ENCODE measurements around the gene HSFX1. TPM values are rescaled to one million over a fixed set of nuclear protein-coding genes. Genes with fewer than 3 reads are reported as not detected.
"Not testable (repeated sequence)": the region's sequence is repeated elsewhere in the genome, so short reads cannot be mapped to it uniquely, and the experiment has no call there.

The HSFX1 gene, protein sequence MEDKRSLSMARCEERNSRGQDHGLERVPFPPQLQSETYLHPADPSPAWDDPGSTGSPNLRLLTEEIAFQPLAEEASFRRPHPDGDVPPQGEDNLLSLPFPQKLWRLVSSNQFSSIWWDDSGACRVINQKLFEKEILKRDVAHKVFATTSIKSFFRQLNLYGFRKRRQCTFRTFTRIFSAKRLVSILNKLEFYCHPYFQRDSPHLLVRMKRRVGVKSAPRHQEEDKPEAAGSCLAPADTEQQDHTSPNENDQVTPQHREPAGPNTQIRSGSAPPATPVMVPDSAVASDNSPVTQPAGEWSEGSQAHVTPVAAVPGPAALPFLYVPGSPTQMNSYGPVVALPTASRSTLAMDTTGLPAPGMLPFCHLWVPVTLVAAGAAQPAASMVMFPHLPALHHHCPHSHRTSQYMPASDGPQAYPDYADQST
- 0.47 and 2.0 TPM in 2 replicates for polyA plus RNA-seq (2014; cell fraction: cytosol; rRNA removed)
- 1.1 and 1.6 TPM in 2 replicates for polyA plus RNA-seq (2014; cell fraction: nucleus; rRNA removed)

DNA sequence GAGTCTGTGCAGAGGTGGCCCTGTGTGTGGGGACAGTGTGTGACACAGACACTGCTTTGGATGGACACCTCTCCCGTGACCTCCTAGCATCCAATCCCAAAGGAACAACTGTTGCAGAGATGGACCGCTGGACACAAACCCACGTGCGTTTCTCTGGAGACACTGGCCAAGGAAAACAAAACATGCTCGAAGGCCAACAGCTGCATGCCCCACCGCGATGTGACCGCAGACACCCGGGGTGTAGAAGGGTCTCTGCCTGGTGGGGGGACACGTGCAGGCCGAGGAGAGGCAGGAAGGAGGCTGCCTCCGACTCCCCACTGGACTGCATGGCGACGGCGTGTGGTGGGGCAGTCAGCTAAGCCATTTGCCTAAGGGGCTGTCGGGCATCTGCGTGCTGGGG lies at the start of gene HSFX1:
Gene HSFX1 (plus strand): TSS at position 301 of the 400 bp plus-strand sequence. CDS start 614 bp downstream, outside the sequence.
- DNase-seq (ENCODE audit: low spot score) = not testable (repeated sequence)

DNA sequence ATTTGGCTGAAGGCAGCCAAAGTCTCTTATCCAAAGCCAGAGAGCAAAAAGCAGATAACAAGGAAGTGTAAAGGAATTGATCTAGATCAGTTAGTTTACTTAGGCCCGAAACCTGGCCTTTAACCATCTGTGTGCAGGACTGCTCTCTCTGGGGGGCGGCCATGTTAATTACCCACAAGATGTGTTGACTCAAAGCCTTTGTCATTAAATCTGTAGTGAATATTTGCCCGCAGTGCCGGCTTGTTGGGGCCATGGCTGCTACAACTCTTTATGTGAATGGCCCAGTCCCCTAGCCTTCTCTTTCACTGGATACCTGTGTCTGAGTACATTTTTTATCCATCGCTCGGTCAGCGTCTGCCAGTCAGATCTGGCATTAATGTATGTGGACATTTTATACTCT lies 46.6 kb upstream of the HSFX1 start:
- not testable (repeated sequence) for DNase-seq (ENCODE audit: low spot score)

DNA sequence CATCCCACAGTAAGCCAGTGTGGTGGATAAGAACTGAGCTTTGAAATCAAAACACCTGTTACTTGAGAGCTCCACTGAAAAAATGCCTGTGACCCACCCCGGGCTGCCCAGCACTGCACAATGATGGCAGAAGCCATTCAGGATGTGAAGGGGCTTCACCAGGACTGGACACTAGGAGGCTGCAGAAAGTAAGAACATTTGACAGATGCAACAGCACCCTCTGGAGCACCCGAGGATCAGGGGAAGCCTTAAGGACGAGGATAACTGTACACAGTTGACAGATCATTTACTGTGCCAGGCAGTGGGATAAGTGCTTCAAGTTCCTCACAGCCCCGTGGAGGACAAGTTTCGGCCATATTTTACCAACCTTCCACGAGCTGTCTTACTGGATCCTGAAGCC lies 31.6 kb upstream of the HSFX1 start:
- not testable (repeated sequence) for DNase-seq (ENCODE audit: low spot score)

DNA sequence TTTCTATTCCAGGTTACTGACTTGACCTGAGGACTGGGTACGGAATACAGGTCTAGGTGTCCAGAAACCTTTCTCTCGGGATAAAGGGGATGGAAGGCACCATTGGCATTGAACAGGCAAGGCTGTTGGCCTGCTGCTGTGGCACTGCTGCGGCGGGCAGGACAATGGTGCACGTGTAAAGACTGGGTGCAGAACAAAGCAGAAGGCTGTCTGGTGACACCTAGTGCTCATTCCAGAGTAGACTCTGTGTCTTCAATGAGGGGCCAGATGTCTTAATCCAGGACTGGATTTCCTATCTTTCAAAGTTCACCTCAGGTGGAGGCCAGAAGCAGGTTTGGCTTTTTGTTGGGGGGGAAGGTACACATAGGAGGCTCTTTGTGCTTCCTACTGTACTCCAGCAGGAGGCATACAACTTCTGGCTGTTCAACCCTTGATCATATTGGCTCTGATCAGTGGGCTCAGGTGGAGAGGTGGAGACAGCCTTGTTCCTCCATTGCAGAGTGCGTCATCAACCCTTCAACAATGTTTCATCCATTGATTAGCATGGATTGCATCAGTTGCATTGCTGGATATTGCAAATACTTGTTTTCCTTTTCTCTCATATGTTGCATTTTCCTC lies 27.4 kb upstream of the HSFX1 start:
- not testable (repeated sequence) for DNase-seq (ENCODE audit: low spot score)

DNA sequence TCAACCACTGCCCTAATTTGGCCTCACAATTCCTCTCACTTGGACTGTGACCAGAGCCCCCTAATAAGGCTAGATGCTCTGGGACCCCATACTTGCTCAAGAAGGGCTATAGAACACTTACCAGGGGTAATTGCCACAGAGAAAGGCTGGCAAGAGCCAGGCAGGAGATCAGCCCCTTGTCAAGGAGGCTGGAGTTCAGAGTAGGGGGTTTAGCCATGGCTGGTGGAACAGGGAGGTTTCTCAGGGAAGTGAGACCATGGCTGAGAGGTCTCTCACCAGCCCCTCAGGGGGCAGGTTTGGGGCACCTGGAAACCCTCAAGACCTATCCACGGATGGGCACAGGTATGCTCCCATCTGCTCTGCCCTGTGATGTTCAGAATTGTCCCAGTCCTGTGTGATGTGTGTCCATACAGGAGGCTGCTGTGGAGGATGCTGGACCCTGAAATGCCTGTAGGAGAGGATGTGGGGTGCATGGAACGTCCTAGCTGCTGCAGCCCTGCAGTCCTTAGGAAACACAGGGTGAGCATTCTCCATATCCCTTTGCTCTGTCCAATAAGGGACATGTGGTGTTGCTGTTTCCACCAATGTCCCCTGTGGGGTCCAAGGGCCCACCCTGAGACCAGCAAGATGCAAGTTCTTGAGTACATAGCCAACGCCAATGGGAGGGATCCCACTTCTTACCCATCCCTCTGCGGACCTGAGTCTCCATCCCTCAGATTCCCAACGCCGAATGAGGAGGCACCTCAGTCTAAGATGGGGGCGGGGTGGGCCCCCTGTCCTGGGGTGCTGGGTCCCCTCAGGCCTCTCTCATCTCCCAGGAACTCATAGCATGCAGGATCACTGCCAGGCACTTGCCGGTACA lies 16.4 kb upstream of the HSFX1 start:
- DNase-seq (ENCODE audit: low spot score) = no peak

DNA sequence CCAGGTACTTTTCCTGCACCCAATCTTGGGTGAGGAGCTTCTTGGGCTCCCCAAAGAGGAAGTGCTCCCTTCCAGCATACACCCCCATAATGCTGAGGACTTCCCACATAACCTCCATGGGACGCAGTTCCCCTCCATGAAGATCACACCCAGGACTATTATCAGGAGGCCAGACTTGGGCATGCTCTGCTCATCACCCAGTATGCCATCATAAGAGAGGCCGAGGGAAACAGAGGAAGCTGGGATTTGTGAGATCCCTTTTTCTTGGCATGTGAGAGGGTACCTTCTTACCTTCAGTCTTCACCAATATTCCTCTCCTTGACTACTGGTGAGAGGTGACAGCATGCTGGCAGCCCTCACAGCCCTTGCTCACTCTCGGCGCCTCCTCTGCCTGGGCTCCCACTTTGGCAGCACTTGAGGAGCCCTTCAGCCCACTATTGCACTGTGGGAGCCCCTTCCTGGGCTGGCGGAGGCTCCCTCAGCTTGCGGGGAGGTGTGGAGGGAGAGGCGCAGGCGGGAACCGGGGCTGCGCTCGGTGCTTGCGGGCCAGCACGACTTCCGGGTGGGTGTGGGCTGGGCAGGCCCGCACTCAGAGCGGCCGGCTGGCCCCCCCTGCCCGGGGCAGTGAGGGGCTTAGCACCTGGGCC lies 15.7 kb upstream of the HSFX1 start:
- DNase-seq (ENCODE audit: low spot score) = no peak

DNA sequence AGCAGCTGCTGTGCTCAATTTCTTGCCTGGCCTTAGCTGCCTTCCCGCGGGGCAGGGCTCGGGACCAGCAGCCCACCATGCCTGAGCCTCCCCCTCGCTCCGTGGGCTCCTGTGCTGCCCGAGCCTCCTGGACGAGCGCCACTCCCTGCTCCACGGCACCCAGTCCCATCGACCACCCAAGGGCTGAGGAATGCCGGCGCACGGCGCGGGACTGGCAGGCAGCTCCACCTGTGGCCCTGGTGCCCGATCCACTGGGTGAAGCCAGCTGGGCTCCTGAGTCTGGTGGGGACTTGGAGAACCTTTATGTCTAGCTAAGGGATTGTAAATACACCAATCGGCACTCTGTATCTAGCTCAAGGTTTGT lies 15.2 kb upstream of the HSFX1 start:
- not testable (repeated sequence) for DNase-seq (ENCODE audit: low spot score)

DNA sequence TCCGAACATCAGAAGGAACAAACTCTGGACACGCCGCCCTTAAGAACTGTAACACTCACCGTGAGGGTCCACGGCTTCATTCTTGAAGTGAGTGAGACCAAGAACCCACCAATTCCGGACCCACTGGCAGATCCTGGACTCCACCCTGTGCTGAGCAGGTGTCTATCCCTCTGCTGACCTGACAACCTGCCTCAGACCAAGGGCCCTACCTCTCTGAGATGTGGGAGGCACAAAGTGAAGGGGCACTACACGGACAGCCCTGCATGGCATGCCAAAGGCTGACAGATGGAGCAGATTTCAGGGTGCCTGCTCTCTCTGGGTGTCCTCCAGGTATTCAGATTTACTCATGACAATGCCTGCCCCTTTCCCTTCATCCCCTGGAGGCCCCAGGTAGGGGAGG lies 14.0 kb upstream of the HSFX1 start:
- no peak for DNase-seq (ENCODE audit: low spot score)

DNA sequence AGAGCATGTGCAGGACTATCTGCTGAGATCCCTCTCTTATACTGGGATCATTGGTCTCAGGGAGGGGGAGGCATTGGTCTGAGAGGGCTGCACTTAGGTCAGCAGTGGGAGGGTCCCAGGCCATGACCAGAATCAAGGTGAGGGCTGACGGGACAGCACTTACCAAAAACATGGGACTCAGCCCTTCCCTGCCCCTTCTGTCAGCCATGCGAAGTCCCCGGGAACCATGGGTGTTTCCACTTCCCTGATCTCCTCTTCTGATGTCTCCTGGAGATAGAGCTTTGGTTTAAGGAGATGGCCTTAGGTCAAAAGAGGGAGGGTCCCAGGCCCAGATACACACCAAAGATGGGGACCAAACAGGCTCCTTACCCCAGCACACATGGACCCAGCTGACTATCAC lies 12.9 kb upstream of the HSFX1 start:
- DNase-seq (ENCODE audit: low spot score) = no peak

DNA sequence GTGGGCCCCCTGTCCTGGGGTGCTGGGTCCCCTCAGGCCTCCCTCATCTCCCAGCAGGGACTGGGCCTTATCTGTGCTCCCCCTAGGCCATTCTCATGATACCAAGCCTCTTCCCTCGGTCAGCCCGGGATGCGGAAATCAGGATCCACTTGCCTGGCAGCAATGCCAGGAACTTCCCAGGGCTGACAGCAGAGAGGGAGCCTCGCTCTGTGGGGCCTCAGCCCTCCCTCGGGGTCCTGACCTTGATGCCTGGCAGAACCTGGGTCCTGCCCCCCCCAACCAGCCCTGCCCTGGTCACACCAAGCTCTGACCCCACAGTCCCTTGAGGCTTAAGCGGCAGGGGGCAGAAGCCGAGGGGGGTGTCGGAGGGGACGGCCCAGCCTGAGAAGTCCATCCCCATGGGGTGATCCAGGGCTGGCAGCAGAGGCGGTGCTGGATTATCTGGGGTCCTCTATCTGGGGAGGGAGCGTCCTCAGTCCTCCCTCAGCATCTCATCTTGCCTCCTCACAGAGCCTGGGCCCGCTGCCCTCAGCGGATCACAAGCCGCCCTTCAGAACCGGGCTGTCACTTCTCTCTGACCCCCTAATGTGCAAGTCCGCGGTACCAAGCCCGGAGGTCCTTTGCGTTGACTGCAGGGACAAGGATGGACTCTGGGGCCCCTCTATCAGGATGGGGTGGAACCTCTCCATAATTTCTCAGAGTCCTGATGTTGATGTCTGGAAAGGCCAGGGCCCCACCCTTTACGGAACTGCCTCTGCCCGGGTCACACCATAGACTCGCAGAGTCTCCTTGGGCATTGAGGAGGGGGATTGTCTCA lies 11.8 kb upstream of the HSFX1 start:
- DNase-seq (ENCODE audit: low spot score) = not testable (repeated sequence)

DNA sequence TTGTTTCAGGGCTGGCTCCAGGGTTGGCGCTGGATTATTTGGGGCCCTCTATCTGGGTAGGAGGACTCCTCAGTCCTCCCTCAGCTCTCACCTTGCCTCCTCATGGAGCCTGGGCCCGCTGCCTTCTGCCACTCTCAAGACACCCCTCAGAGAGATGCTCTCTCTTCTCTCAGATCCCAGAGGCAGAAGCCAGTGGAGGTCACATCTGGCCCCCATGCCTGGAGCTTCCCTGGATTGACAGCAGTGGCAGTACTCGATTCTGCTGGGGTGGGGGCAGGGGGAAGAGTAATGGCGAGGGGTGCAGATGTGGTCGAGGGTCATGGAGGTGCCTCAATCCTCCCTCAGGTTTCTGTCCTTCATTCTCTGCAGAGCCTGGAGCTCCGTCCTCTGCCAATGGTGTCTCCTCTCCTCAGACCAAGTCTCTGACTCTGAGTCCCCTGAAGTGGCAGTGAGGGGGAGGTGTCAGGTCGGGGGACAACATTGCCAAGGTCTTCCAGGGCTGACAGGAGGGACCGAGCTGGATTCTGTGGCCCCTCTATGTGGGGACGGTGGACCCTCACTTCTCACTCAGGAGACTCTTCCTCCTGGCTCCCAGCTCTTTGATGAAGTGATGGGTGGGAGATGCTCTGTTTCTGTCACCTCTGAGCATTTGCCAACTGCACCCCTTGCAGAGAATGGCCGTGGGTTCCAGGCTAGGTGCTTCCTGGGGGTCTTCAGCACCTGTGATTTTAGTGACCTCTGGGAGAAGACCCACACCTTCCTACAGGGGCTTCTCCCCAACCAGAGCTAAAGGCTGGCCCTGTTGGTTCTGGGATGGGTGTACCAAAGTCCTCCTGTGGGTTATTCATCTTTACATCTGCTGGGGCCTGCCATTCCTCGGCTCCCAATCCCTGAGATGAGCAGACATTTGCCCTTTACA lies 10.9 kb upstream of the HSFX1 start:
- DNase-seq (ENCODE audit: low spot score) = no peak

DNA sequence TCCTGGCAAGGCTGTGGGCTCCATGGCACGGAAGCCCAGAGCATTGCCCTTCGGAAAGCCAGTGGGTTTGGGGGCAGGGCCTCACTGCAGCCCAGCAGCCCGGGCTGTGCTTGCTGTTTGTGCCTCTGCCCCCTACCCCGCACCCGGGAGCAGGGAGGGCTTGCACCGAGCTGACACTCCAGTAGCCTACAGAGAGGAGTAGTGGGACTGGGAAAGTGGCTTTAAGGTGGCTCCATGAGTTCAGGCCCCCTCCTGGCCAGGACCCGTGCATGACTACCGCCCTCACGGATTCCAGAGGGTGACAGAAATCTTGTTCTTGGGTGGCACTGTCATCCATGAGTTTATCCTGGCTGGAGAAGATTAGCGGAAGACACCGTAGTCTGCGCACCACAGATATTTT lies 3.5 kb upstream of the HSFX1 start:
- not testable (repeated sequence) for DNase-seq (ENCODE audit: low spot score)

DNA sequence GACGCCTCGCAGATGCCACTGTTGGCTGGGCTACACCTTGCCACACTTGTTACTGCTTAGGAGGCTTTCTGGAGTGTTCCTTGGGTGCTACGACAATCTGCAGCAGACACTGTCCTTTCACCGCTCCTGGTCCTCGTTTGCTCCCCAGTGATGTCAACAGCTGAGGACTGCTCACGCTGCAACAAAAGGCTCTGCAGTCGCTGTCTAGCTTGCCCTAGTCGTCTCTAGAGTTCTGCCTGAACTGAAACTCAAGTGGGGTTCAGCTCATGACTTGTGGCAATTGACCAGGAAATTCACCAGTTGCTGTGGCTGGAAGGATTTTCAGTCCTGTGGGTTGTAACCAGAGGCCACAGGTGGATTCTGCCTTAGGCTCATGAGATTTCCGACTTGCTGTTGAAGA lies 842 bp upstream of the HSFX1 start:
- not testable (repeated sequence) for DNase-seq (ENCODE audit: low spot score)

DNA sequence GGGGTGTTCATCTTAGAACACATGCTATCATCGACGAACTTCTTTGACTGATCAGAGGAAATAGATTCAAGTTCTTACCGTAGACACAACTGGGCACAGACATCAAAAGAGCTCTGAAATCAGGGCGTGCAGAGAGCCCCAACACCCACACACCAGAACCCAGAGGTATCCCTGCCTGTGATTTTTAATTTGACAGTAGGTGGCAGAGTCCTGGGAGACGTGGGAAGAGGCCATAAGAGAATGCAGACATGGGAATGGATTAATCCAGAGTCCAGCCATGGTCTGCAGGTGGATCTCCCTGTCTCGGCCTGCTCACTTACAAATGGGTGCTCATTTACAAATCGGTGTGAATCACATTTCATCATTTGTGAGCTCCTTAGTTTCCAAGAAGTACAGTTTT lies 4.1 kb downstream of the HSFX1 start:
- DNase-seq (ENCODE audit: low spot score) = not testable (repeated sequence)

DNA sequence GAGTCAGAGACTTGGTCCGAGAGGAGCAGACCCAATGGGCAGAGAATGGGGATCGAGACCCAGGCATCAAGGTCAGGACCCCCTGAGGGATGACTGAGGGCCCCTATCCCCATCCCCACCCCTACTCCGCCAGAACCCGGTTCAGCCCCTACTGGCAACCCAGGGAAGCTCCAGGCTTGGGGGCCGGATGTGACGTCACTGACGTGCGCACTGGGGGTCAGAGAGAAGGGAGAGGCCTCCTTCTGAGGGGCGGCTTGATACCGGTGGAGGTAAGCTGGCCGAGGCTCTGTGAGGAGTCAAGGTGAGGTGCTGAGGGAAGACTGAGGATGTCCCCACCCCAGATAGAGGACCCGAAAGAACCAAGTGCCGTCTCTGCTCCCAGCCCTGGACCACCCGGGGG lies 7.9 kb downstream of the HSFX1 start, which contains the start of gene MAGEA9:
Gene MAGEA9 (plus strand): TSS at position 204 of the 400 bp plus-strand sequence. CDS start 4,281 bp downstream, outside the sequence.
- DNase-seq (ENCODE audit: low spot score) = not testable (repeated sequence)

DNA sequence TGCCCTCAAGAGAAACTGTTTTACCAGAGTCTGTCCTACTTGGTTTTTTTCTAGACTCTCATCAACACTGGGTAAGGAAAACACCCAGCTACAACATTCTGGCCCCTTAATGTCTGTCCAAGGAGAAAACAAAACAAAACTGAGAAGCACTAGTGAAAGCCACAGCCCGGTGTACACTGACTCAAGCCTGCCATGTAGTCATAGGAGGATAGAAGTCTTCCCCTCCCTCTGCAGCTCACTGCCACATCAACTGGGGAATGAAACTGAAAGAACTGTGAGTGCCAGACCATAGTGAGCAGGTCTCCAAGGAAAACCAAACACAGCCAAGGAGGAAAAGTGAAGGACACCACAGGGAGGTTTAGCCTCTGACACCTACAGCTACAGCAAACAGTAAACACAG lies 21.7 kb downstream of the HSFX1 start:
- not testable (repeated sequence) for DNase-seq (ENCODE audit: low spot score)

DNA sequence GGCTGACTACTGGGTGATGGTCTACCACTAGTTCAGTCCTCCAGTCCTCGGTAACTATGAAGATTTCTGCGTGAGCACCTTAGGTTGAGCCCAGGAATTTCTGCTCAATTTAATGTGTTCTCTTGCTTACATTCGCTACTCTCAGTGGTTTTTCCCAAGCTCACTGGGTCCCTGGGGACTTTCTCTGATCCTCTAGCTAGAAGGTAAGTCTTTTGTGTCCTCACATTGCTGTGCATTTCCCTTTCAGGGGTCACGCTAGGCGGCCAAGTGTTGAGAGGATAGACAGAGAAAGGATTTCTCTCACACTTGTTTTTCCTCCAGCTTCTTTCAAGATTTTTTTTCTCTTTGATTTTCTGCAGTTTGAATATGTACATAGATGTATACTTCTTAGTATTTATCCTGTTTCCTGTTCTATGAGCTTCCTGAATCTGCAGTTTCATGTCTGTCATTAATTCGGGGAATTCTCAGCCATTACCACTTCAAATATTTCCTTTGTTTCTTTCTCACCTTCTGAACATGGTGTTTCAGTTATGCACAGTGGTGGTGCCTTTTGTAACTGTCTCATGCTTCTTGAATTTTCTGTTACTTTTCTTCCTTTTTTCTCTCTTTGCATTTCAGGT lies 25.3 kb downstream of the HSFX1 start:
- no peak for DNase-seq (ENCODE audit: low spot score)

DNA sequence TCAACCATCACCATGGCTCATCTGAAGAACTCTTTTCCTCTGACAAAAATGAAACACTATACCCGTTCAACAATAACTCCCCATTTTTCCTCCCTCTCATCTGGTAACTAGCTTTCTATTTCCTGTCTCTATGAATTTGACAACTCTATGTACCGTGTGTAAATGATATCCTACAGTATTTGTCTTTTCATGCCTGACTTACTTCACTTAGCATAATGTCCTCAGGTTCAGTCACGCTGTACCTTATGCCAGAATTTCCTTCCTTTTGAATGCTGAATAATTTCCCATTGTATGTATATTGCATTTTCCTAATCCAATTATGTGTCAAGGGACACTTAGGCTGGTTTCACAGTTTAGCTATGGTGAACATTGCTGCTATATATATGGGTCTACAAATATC lies 26.1 kb downstream of the HSFX1 start:
- no peak for DNase-seq (ENCODE audit: low spot score)

Measured in SK-N-DZ (cell line).